ENCODE measurements around the gene SLCO4A1. TPM values are rescaled to one million over a fixed set of nuclear protein-coding genes. Genes with fewer than 3 reads are reported as not detected.

SLCO4A1 gene
- total and polyA plus RNA-seq, 9 of the 15 experiments (the other 6 are each of a cell fraction or from before 2014, with no cell fraction given): 1.6 to 21.9 (median 12.8) TPM

DNA sequence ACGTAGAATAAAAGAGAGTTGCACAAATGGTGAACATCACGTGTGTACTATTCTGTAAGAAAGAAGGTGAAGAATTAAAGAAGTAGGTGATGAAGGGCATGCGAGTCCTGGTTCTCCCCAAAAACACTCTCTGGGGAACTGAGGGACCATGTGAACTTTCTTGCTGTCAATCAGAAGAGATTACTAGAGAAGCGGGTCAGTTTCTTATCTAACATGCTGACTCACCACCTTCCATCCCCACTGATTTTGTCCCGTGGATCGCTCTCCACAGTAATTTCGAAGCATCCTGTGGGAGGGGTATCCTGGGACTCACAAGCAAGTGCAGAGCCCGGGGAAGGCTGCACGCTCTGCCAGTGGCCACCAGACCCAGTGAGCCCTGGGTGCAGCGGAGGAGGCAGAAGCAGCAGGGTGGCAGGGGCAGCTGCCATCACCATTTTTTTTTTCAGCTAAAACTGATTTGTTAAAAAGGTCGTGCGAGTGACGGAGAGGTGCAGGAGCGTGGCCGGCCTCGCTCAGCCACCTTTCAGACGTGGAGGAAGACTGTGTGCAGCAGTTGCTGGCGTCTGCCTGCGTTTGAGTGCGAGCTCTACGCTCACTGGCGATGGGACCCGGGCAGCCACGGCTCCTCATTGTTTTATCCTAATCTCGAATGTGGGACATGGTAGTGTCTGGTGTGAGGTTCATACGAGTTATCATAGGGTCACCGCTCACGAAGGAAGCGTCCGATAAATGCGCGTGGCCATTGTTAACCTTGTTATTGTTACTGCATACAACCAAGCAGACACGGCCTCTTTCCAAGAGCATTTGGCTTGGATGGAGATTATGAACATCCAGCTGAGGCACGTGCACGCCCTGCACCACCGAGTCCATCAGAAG is 28.0 kb upstream of the SLCO4A1 start (continued):
- no peak for TF ChIP-seq CEBPB (tag; IDR thresholded peaks at IDR 0.05)
- TF ChIP-seq JUND (IDR thresholded peaks at IDR 0.05; ENCODE audit: borderline replicate concordance, low read depth, low read length): peak; percentile 72
- peak; percentile 70; the same call in 2 of the 3 replicates for TF ChIP-seq JUND (tag; IDR thresholded peaks at IDR 0.05; ENCODE audit: borderline replicate concordance, low read depth, low read length)
- TF ChIP-seq ETV6 (IDR thresholded peaks at IDR 0.05; ENCODE audit: borderline replicate concordance in 1 of 2, low read depth in 2 of 2, low read length in 1 of 2): no peak
- no peak for TF ChIP-seq ETV6 (CRISPR knock-in tag; IDR thresholded peaks at IDR 0.05; ENCODE audit: borderline replicate concordance)
- TF ChIP-seq C11orf30 (IDR thresholded peaks at IDR 0.05; ENCODE audit: low read depth): peak; percentile 84
- no peak for TF ChIP-seq PHTF2 (CRISPR knock-in tag; IDR thresholded peaks at IDR 0.05)
- no peak for TF ChIP-seq TFAM (CRISPR knock-in tag; conservative IDR thresholded peaks at IDR 0.05)
- TF ChIP-seq, protein P1, sequence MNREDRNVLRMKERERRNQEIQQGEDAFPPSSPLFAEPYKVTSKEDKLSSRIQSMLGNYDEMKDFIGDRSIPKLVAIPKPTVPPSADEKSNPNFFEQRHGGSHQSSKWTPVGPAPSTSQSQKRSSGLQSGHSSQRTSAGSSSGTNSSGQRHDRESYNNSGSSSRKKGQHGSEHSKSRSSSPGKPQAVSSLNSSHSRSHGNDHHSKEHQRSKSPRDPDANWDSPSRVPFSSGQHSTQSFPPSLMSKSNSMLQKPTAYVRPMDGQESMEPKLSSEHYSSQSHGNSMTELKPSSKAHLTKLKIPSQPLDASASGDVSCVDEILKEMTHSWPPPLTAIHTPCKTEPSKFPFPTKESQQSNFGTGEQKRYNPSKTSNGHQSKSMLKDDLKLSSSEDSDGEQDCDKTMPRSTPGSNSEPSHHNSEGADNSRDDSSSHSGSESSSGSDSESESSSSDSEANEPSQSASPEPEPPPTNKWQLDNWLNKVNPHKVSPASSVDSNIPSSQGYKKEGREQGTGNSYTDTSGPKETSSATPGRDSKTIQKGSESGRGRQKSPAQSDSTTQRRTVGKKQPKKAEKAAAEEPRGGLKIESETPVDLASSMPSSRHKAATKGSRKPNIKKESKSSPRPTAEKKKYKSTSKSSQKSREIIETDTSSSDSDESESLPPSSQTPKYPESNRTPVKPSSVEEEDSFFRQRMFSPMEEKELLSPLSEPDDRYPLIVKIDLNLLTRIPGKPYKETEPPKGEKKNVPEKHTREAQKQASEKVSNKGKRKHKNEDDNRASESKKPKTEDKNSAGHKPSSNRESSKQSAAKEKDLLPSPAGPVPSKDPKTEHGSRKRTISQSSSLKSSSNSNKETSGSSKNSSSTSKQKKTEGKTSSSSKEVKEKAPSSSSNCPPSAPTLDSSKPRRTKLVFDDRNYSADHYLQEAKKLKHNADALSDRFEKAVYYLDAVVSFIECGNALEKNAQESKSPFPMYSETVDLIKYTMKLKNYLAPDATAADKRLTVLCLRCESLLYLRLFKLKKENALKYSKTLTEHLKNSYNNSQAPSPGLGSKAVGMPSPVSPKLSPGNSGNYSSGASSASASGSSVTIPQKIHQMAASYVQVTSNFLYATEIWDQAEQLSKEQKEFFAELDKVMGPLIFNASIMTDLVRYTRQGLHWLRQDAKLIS (CRISPR knock-in tag; IDR thresholded peaks at IDR 0.05): no peak
- TF ChIP-seq ZNF134 (CRISPR knock-in tag; conservative IDR thresholded peaks at IDR 0.05): no peak
- no peak for TF ChIP-seq SRSF7 (optimal IDR thresholded peaks at IDR 0.05; ENCODE audit: low read depth, low read length)
- TF ChIP-seq, protein P2, sequence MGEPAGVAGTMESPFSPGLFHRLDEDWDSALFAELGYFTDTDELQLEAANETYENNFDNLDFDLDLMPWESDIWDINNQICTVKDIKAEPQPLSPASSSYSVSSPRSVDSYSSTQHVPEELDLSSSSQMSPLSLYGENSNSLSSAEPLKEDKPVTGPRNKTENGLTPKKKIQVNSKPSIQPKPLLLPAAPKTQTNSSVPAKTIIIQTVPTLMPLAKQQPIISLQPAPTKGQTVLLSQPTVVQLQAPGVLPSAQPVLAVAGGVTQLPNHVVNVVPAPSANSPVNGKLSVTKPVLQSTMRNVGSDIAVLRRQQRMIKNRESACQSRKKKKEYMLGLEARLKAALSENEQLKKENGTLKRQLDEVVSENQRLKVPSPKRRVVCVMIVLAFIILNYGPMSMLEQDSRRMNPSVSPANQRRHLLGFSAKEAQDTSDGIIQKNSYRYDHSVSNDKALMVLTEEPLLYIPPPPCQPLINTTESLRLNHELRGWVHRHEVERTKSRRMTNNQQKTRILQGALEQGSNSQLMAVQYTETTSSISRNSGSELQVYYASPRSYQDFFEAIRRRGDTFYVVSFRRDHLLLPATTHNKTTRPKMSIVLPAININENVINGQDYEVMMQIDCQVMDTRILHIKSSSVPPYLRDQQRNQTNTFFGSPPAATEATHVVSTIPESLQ (CRISPR knock-in tag; IDR thresholded peaks at IDR 0.05): no peak
- TF ChIP-seq, protein P3, sequence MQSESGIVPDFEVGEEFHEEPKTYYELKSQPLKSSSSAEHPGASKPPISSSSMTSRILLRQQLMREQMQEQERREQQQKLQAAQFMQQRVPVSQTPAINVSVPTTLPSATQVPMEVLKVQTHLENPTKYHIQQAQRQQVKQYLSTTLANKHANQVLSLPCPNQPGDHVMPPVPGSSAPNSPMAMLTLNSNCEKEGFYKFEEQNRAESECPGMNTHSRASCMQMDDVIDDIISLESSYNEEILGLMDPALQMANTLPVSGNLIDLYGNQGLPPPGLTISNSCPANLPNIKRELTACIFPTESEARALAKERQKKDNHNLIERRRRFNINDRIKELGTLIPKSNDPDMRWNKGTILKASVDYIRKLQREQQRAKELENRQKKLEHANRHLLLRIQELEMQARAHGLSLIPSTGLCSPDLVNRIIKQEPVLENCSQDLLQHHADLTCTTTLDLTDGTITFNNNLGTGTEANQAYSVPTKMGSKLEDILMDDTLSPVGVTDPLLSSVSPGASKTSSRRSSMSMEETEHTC (IDR thresholded peaks at IDR 0.05): no peak
- TF ChIP-seq NCOA2 (IDR thresholded peaks at IDR 0.05; ENCODE audit: partially characterized antibody in 2 of 2): no peak
- TF ChIP-seq PCBP2 (IDR thresholded peaks at IDR 0.05; ENCODE audit: low read depth, low read length, poor library complexity, severe bottlenecking): no peak
- TF ChIP-seq MXD1 (CRISPR knock-in tag; IDR thresholded peaks at IDR 0.05; ENCODE audit: borderline replicate concordance, poor library complexity, severe bottlenecking): no peak

Data from K562 (cell line).